Subcutaneous abdominal adipose tissue (tissue), 5 donors: ENCODE data around the gene CRAT.

ENCODE experiments used
- H3K27ac ChIP-seq: one replicate; pipeline ENCODE4 v1.7.0; 2013; ENCODE audit warnings: low read depth, mild to moderate bottlenecking, inconsistent platforms, low read length, moderate library complexity
- H3K27me3 ChIP-seq, 5 donors: one replicate each; pipeline ENCODE4 v1.7.0; 2013; ENCODE audit warnings: low read length in 5 of 5, inconsistent platforms in 1 of 5; ENCODE audit not compliant: control insufficient read depth in 5 of 5, insufficient read depth in 4 of 5
- H3K36me3 ChIP-seq, 5 donors: one replicate each; pipeline ENCODE4 v1.7.0; 2013; ENCODE audit warnings: low read length in 5 of 5; ENCODE audit not compliant: control insufficient read depth in 5 of 5, insufficient read depth in 5 of 5
- H3K4me1 ChIP-seq, 5 donors: one replicate each; pipeline ENCODE4 v1.7.0; 2013; ENCODE audit warnings: low read length in 5 of 5, mild to moderate bottlenecking in 3 of 5, moderate library complexity in 1 of 5; ENCODE audit not compliant: control insufficient read depth in 5 of 5, insufficient read depth in 5 of 5
- H3K4me3 ChIP-seq, 5 donors: one replicate each; pipeline ENCODE4 v1.7.0; 2013; ENCODE audit warnings: low read length in 5 of 5, low read depth in 1 of 5
- H3K9ac ChIP-seq, 5 donors: one replicate each; pipeline ENCODE4 v1.7.0; 2013; ENCODE audit warnings: low read length in 5 of 5, mild to moderate bottlenecking in 4 of 5, moderate library complexity in 3 of 5
- H3K9me3 ChIP-seq, 5 donors: one replicate each; pipeline ENCODE4 v1.7.0; 2013; ENCODE audit warnings: low read length in 5 of 5; ENCODE audit not compliant: control insufficient read depth in 5 of 5
- donor health status: healthy.
- donor health status: healthy.
- donor health status: healthy.
- donor health status: healthy.
- donor health status: healthy.

Gene CRAT

GRCh38 chr9:129076640-129077037 is 34.0 kb downstream of the CRAT start:
- Histone ChIP-seq H3K27me3 (no peaks in the 10 kb centered on the region), H3K4me1 (peaks cover 3 to 13% (median 11%) of the 10 kb centered on the region in 5 donors), H3K9ac (no peak overlapping the region), H3K9me3 (no peaks in the 10 kb centered on the region), H3K4me3 (no peak overlapping the region), H3K36me3 (peaks cover 0 to 4% (median 2%) of the 10 kb centered on the region in 5 donors), H3K27ac (no peak overlapping the region)

GRCh38 chr9:129075996-129076639 is 34.5 kb downstream of the CRAT start:
- peaks cover 0 to 8% (median 6%) of the 10 kb centered on the region in 5 donors for H3K36me3 ChIP-seq
- H3K27ac ChIP-seq: no peak overlapping the region
- no peak overlapping the region for H3K9ac ChIP-seq
- no peaks in the 10 kb centered on the region for H3K9me3 ChIP-seq
- no peak overlapping the region for H3K4me3 ChIP-seq
- no peaks in the 10 kb centered on the region for H3K27me3 ChIP-seq
- peaks cover 3 to 9% (median 7%) of the 10 kb centered on the region in 5 donors for H3K4me1 ChIP-seq

GRCh38 chr9:129074106-129074505 is 36.5 kb downstream of the CRAT start:
- H3K4me3 ChIP-seq: no peak overlapping the region
- H3K36me3 ChIP-seq: peaks cover 0 to 25% (median 20%) of the 10 kb centered on the region in 5 donors
- no peak overlapping the region for H3K27ac ChIP-seq
- no peaks in the 10 kb centered on the region for H3K27me3 ChIP-seq
- H3K9me3 ChIP-seq: no peaks in the 10 kb centered on the region
- H3K4me1 ChIP-seq: peaks cover 0 to 11% (median 8%) of the 10 kb centered on the region in 5 donors
- H3K9ac ChIP-seq: no peak overlapping the region

- Histone ChIP-seq H3K9me3 (no peaks in the 10 kb centered on the region), H3K27ac (no peak overlapping the region), H3K4me3 (no peak overlapping the region), H3K4me1 (peaks cover 0 to 16% (median 11%) of the 10 kb centered on the region in 5 donors), H3K27me3 (no peaks in the 10 kb centered on the region), H3K9ac (no peak overlapping the region), H3K36me3 (peaks cover 0 to 32% (median 26%) of the 10 kb centered on the region in 5 donors)
Observed at GRCh38 chr9:129073404-129073803, 37.2 kb downstream of the CRAT start.

GRCh38 chr9:129072171-129072570 is 38.4 kb downstream of the CRAT start:
- H3K36me3 ChIP-seq: peaks cover 0 to 44% (median 39%) of the 10 kb centered on the region in 5 donors
- H3K27ac ChIP-seq: no peak overlapping the region
- no peaks in the 10 kb centered on the region for H3K9me3 ChIP-seq
- H3K27me3 ChIP-seq: no peaks in the 10 kb centered on the region
- H3K9ac ChIP-seq: no peak overlapping the region
- no peak overlapping the region for H3K4me3 ChIP-seq
- H3K4me1 ChIP-seq: peaks cover 0 to 16% (median 11%) of the 10 kb centered on the region in 5 donors

GRCh38 chr9:129071526-129072126 is 39.0 kb downstream of the CRAT start:
- Histone ChIP-seq H3K9ac (no peak overlapping the region), H3K4me1 (peaks cover 0 to 16% (median 11%) of the 10 kb centered on the region in 5 donors), H3K9me3 (no peaks in the 10 kb centered on the region), H3K4me3 (no peak overlapping the region), H3K27me3 (no peaks in the 10 kb centered on the region), H3K36me3 (peaks cover 0 to 47% (median 40%) of the 10 kb centered on the region in 5 donors), H3K27ac (no peak overlapping the region)

- Histone ChIP-seq H3K9me3 (no peaks in the 10 kb centered on the region), H3K9ac (peak overlapping the region in 1 of 5 donors; percentile 10), H3K27ac (no peak overlapping the region), H3K27me3 (no peaks in the 10 kb centered on the region), H3K36me3 (peaks cover 0 to 50% (median 43%) of the 10 kb centered on the region in 5 donors), H3K4me3 (no peak overlapping the region), H3K4me1 (peaks cover 0 to 16% (median 11%) of the 10 kb centered on the region in 5 donors)
Observed at GRCh38 chr9:129070696-129071525, 39.7 kb downstream of the CRAT start.

- Histone ChIP-seq H3K4me1 (peaks cover 0 to 16% (median 11%) of the 10 kb centered on the region in 5 donors), H3K9ac (peak overlapping the region in 1 of 5 donors; percentile 52), H3K27me3 (no peaks in the 10 kb centered on the region), H3K27ac (no peak overlapping the region), H3K9me3 (no peaks in the 10 kb centered on the region), H3K36me3 (peaks cover 0 to 58% (median 48%) of the 10 kb centered on the region in 5 donors), H3K4me3 (no peak overlapping the region)
Observed at GRCh38 chr9:129069862-129070641, 40.5 kb downstream of the CRAT start.

- no peak overlapping the region for H3K27ac ChIP-seq
- peak overlapping the region in 1 of 5 donors; percentile 37 for H3K4me3 ChIP-seq
- H3K9me3 ChIP-seq: no peaks in the 10 kb centered on the region
- peak overlapping the region in 1 of 5 donors; percentile 52 for H3K9ac ChIP-seq
- peaks cover 0 to 65% (median 52%) of the 10 kb centered on the region in 5 donors for H3K36me3 ChIP-seq
- peaks cover 0 to 19% (median 11%) of the 10 kb centered on the region in 5 donors for H3K4me1 ChIP-seq
- no peaks in the 10 kb centered on the region for H3K27me3 ChIP-seq
Observed at GRCh38 chr9:129068990-129069861, 41.4 kb downstream of the CRAT start.
